IPS-NIHi11 (cell line): ENCODE data around the gene PGA4.
"Not testable (repeated sequence)": the region's sequence is repeated elsewhere in the genome, so short reads cannot be mapped to it uniquely, and the experiment has no call there.

Experiments
- DNase-seq: peaks from one replicate; pipeline ENCODE4 v3.0.0; 2012; ENCODE audit warnings: mixed read lengths, low spot score

PGA4 gene

GRCh38 chr11:61204502-61205059 lies 17.6 kb upstream of the PGA4 start:
- DNase-seq = peak; percentile 0

- DNase-seq = not testable (repeated sequence)
Measured at GRCh38 chr11:61207636-61208310, 14.4 kb upstream of the PGA4 start.

GRCh38 chr11:61210629-61211028 lies 11.5 kb upstream of the PGA4 start:
- DNase-seq = not testable (repeated sequence)

- DNase-seq = not testable (repeated sequence)
Measured at GRCh38 chr11:61211327-61211952, 10.7 kb upstream of the PGA4 start.

GRCh38 chr11:61212202-61212601 lies 9.9 kb upstream of the PGA4 start:
- not testable (repeated sequence) for DNase-seq

GRCh38 chr11:61213711-61214324 lies 8.3 kb upstream of the PGA4 start:
- DNase-seq = not testable (repeated sequence)

- not testable (repeated sequence) for DNase-seq
Measured at GRCh38 chr11:61218306-61218705, 3.8 kb upstream of the PGA4 start.

- not testable (repeated sequence) for DNase-seq
Measured at GRCh38 chr11:61219016-61219415, 3.1 kb upstream of the PGA4 start.

GRCh38 chr11:61222692-61223091 lies 545 bp downstream of the PGA4 start:
- not testable (repeated sequence) for DNase-seq

- not testable (repeated sequence) for DNase-seq
Measured at GRCh38 chr11:61226457-61227137, 4.5 kb downstream of the PGA4 start.

- not testable (repeated sequence) for DNase-seq
Measured at GRCh38 chr11:61229458-61229857, 7.3 kb downstream of the PGA4 start.

- DNase-seq = not testable (repeated sequence)
Measured at GRCh38 chr11:61231033-61231432, 8.9 kb downstream of the PGA4 start.

- not testable (repeated sequence) for DNase-seq
Measured at GRCh38 chr11:61231585-61231984, 9.4 kb downstream of the PGA4 start.

GRCh38 chr11:61232548-61233145 lies 10.5 kb downstream of the PGA4 start:
- DNase-seq = not testable (repeated sequence)

GRCh38 chr11:61237130-61237529 lies 15.0 kb downstream of the PGA4 start:
- DNase-seq = not testable (repeated sequence)

- DNase-seq = not testable (repeated sequence)
Measured at GRCh38 chr11:61240288-61240687, 18.1 kb downstream of the PGA4 start.

- not testable (repeated sequence) for DNase-seq
Measured at GRCh38 chr11:61240875-61241274, 18.7 kb downstream of the PGA4 start, which contains the start of gene PGA5. TSS of gene PGA5 (plus strand) at chr11:61241175. CDS start at chr11:61241227, 52 bp downstream.

GRCh38 chr11:61241526-61241925 lies 19.4 kb downstream of the PGA4 start:
- DNase-seq = not testable (repeated sequence)

- not testable (repeated sequence) for DNase-seq
Measured at GRCh38 chr11:61245284-61245964, 23.3 kb downstream of the PGA4 start.

- not testable (repeated sequence) for DNase-seq
Measured at GRCh38 chr11:61248071-61248470, 25.9 kb downstream of the PGA4 start.

GRCh38 chr11:61249201-61249600 lies 27.1 kb downstream of the PGA4 start:
- not testable (repeated sequence) for DNase-seq
